Activated CD8-positive, alpha-beta memory T cell treated with anti-CD3 and anti-CD28 coated beads, Interleukin-2, amount 50 U/mL, for 4 hours (primary cell): ENCODE measurements around the gene GLMN.
A peak's percentile ranks its signal among the peaks of the same experiment; 100 is the strongest.

ENCODE experiments used
- DNase-seq: peaks from one replicate; pipeline ENCODE4 v3.0.0-alpha.2; 2020

GLMN gene, protein sequence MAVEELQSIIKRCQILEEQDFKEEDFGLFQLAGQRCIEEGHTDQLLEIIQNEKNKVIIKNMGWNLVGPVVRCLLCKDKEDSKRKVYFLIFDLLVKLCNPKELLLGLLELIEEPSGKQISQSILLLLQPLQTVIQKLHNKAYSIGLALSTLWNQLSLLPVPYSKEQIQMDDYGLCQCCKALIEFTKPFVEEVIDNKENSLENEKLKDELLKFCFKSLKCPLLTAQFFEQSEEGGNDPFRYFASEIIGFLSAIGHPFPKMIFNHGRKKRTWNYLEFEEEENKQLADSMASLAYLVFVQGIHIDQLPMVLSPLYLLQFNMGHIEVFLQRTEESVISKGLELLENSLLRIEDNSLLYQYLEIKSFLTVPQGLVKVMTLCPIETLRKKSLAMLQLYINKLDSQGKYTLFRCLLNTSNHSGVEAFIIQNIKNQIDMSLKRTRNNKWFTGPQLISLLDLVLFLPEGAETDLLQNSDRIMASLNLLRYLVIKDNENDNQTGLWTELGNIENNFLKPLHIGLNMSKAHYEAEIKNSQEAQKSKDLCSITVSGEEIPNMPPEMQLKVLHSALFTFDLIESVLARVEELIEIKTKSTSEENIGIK

GRCh38 chr1:92298573-92299476, at the start of gene GLMN, which contains the start of gene RPAP2:
Gene GLMN, minus strand, starts transcription at chr1:92298987. Its CDS starts 988 bp downstream, at chr1:92297999.
Gene RPAP2, plus strand, starts transcription at chr1:92299059. Its CDS starts 15 bp downstream, at chr1:92299074.
- peak; percentile 70 for DNase-seq

DNA sequence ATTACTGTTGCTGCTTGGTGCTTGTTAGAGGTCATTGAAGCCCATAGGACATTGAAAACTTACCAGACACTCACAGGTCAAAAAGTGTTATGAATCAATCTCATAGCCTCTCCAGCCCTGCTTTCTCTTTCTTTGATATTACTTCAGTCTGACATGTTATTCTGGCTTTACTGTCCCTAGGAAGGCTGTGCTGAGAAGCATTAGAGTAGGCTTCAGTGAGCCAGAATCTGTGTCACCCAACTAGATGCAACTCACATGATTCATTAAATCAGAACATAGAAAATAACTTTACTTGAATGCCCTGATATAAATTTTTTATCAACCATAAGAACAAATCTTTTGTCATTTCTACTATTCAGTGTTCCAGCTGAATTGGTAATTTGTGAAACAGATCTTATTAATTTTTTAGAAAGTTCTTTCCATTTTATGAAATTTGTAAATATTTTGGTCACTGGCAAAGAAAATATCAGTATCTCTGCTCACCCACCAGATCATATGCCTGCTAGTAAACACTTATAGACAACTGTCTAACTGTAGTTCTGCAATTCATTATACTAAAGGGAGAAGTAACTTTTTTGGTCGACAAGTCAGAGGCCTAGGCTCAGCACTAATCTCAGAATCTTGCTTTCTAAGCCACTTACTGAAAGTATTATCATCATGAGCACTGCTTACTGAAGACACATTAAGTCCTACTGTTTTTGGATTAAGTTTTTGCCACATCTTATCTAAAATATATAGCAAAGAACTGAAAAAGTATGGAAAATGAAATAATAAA, 48.3 kb upstream of the GLMN start:
- DNase-seq, result no peak

GRCh38 chr1:92343061-92343460, 44.3 kb upstream of the GLMN start:
- DNase-seq, result no peak

DNA sequence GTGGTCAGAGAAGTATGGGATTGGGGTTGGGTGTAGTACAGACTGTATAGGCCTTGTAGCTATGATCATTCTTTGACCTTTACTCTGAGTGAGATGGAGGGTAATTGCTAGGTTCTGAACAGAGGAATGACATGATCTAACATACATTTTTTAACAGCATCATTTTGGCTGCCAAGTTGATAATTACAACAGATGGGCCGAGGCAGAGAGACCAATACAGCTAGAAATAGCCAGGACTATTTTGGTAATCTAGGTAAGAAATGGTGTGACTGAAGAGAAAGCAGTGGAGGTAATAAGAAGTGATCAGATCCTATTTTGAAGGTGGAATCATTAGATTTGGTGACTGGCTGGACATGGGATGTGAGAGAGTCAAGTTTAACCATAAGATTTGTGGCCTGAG, 43.6 kb upstream of the GLMN start:
- DNase-seq, result no peak

DNA sequence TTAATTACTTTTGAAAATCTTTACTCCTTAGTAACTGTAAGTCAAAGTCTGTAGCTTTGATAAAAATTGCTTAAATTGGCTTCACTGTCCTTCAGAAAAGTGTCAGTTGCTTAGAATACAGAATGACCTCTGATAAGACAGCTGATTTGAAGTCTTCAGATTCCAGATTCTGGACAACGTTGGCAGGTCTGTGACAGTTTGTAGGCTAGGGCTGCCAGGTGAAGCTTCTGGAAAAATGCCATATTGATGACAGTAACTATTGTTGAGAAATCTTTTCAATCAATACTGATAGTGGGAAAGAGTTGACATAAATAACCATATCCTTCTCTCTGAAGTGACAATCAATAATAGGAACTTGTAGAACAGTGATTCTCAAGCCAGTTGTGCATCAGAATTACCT, 41.4 kb upstream of the GLMN start:
- DNase-seq, result no peak

GRCh38 chr1:92333668-92334067, 34.9 kb upstream of the GLMN start:
- DNase-seq, result no peak

DNA sequence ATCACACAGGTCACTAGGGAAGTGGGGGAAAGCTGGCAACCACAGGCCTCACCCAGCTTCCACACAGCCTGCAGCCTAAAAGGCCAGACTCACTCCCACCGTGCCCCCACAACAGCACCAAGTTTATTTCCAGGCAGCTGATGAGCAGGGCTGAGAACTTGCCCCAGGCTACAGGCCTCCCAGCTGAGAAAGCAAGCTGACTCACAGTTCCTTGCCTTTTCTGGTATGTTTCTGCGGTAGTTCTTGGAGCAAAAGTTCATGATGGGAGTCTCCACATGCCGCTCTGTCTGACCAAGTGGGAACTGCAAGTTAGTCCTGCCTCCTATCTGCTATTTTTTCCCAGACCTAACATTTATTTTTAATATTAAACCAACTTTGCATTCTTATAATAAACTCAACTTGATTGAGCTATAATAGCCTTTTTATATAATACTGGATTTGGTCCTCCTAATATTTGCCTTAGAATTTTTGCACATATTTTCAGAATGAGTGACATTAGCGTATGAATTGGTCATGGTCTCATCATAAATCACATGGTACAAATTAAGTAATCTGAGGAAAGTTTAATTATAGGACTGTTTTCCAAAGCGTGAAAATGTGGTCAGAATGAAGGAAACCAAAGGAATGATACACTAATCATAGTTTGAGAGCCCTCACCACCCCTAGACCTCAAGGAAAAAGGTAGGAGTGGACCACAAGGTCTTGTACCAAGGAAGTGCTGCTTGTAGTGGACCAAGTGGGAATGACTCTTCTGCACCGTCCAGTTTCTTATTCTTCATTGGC, 30.8 kb upstream of the GLMN start:
- DNase-seq, result no peak

DNA sequence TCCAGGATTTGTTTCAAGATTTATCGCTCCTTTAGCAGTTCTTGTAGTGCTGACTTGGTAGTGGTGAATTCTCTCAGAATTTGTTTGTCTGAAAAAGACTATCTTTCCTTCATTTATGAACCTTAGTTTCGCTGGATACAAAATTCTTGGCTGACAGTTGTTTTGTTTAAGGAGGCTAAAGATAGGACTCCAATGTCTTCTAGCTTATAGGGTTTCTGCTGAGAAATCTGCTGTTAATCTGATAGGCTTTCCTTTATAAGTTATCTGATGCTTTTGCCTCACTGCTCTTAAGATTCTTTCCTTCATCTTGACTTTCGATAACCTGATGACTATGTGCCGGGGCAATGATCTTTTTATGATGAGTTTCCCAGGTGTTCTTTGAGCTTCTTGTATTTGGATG, 29.0 kb upstream of the GLMN start:
- no peak for DNase-seq

DNA sequence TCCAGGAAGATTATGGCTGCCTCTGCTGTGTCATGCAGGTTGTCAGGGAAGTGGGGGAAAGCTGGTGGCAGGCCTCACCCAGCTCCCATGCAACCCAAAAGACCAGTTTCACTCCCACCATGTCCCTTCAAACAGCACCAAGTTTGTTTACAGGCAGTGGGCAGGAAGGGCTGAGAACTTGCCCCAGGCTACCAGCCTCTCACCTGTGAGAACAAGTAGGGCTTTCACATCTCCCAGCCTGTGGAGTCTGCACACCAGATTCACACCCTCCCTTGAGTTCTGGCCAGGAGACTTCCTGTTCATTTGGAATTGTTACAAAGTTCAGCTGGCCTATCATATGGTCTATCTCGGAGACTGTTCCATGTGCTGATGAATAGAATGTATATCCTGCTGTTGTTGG, 27.9 kb upstream of the GLMN start:
- DNase-seq, result no peak

GRCh38 chr1:92324784-92325183, 26.0 kb upstream of the GLMN start:
- no peak for DNase-seq

- no peak for DNase-seq
Observed at GRCh38 chr1:92323473-92324453, 25.0 kb upstream of the GLMN start.

- no peak for DNase-seq
Observed at GRCh38 chr1:92317836-92318493, 19.2 kb upstream of the GLMN start.

- peak; percentile 38 for DNase-seq
Observed at GRCh38 chr1:92315766-92316599, 17.2 kb upstream of the GLMN start.

DNA sequence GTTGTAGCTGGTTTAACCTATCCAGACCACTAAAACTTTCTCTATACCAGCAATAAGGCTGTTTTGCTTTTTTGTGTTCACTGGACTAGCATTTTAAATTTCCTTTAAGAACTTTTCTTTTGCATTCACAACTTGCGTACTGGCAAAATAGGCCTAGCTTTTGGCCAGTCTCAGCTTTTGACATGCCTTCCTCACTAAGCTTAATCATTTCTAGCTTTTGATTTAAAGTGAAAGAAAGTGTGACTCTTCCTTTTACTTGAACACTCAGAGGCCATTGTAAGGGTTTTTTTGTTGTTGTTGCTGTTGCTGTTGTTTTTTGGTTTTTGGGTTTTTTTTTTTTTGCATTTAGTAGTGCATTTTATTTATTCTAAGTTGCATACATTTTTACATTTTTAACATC, 15.2 kb upstream of the GLMN start:
- DNase-seq, result no peak

DNA sequence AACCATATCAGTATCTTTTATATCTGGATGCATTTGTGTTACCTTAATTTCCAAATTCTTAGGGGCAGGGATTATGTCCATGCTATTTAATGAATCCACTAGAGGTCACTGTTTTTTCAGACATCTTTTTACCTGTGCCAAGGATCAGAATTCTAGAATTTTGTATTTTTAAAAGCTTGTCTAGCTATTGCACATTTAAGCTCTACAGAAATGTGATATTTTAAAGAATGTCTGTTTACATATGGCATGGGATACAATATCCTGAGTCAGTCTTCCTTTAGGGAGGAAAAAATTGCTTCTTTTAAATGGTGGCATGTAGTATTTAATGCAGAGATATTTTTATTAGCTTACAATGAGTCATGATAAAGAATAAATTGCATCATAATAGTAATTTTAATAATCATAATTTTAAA, 11.4 kb upstream of the GLMN start:
- DNase-seq, result no peak

DNA sequence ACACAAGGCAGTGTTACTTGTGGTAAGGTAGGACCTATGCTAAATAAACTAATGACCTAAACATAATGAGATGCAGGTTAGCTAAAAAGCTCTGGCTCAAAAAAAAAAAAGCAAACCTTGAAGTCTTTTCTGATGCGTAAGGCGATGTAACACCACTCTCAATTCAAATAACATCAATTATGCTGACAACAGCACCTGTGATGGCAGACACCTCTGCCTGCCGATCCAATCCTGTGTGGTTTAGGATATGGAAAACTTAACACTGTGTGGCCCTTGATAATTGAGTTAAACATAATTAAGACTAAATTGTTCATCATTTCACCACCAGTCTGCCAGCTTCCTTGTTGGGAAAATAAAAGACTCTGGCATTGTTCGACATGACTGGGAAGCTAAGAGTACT, 9.2 kb upstream of the GLMN start:
- DNase-seq, result no peak

- no peak for DNase-seq
Observed at GRCh38 chr1:92306020-92306419, 7.2 kb upstream of the GLMN start.

DNA sequence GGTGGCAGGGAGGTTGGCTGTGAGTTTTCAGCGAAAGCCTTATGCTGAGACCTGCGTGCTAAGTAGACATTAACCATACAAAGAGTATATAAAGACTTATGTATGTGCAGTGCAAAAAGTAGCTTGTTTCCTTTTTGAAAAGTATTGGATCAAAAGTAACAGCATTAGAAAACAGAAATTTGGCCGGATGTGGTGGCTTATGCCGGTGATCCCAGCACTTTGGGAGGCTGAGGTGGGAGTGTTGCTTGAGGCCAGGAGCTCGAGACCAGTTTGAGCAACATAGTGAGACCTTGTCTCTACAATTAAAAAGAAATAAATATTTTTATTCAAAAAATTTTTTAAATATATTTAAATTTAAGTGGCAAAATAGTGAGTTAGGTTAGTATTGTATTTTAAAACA, 2.2 kb upstream of the GLMN start:
- no peak for DNase-seq
